HG02884 (cell line): ENCODE results near the gene IPCEF1.
"Not testable (repeated sequence)": the region's sequence is repeated elsewhere in the genome, so short reads cannot be mapped to it uniquely, and the experiment has no call there.

ENCODE experiments used
- ATAC-seq: cut with Tn5 transposase; IDR thresholded peaks from one replicate; pipeline ENCODE4 v1.9.1; 2021; ENCODE audit warnings: mild to moderate bottlenecking, moderate library complexity; ENCODE audit not compliant: unreplicated experiment

IPCEF1 gene

DNA sequence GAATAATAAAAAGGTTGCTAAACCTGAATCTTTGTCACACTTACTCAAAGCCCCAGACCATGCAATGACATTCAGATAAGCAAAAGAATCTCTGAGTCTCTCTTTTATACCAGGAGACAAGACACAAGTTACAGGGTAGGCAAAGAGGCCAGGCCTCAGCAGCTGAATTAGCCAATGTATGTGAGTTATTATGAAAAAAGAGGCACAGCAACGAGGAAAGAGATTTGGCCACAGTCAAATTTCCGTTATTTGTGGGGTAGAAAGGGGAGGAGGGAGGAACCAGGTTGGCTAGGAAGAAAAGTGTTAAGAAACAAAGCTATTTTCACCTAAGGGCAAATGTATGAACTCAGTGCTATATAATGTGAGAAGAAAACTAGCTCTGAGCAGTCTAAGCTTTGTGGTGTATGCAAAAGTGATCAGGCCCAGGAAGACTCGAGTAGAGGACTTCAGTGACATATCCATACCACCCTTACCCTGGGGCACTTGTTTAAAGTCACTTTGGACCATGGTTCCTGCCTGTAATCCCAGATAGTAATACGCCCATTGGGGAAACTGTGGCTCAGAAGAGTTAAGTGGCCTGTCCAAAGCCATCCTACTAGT is 19.1 kb downstream of the IPCEF1 start:
- no peak for ATAC-seq

DNA sequence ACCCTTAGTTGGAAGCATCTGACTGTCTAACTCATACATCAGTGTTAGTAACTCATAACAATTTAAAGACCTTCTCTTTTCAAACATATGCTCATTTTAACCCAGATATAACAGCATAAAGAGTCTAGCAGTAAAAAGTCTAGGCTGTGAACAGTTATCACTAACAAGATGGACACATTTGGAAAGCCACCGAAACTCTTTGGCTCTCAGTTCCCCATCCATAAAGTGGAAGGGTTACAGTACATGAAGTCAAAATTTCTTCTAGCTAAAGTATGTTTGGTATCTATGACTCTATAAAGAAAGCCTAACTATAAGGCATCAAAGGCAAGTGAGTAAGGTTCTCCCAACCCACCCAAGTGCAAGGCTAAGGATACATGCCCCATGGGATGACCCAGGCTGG is 22.5 kb downstream of the IPCEF1 start:
- peak; percentile 53 for ATAC-seq

DNA sequence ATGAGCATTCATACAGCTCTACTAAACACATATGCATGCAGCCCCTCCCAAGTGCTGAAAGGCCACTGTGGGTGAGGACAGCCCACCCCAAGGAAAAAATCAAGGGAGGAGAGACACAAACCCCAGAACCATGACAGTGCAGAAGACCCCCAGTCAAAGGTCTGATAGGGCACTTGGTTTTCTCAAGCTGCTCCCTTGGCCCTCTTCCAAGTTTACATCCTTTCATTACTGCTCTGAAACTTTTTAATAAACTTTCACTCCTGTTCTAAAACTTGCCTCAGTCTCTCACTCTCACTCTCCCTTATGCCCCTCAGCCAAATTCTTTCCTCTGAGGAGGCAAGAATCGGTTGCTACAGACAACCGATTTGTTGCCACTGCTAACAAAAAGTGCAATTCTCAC is 24.9 kb downstream of the IPCEF1 start:
- ATAC-seq, result no peak

DNA sequence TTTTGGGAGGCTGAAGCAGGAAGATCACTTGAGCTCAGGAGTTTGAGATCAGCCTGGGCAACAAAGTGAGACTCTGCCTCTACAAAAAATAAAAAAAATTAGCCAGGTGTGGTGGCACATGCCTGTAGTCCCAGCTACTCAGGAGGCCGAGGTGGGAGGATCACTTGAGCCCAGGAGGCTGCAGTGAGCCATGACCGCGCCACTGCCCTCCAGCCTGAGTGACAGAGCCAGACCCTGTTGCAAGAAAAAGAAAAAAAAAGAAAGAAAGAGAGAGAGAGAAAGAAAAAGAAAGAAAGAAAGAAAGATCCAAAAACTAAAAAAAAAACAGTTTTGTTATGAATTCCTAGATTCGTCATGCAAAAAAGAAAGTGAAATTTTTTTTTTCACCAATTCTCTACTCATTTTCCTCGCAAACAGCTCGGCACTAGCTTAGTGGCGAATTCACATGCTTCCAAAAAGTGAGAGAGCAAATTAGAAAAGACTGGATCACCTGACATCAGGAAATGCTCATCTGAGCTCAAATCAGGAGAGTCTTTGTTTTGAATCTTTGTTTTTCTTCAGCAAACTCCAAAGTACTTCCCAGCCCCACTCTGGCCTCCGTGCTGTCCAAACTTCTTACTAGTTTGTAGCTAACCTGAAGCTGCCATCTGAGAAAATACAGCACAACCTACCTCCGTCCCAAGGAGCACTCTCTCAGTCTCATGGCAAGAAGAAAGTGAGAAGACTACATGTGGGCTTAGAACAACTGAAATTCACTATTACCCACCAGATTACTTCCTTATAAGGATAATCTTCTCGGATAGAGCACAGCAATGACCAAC is 27.0 kb downstream of the IPCEF1 start:
- no peak for ATAC-seq

DNA sequence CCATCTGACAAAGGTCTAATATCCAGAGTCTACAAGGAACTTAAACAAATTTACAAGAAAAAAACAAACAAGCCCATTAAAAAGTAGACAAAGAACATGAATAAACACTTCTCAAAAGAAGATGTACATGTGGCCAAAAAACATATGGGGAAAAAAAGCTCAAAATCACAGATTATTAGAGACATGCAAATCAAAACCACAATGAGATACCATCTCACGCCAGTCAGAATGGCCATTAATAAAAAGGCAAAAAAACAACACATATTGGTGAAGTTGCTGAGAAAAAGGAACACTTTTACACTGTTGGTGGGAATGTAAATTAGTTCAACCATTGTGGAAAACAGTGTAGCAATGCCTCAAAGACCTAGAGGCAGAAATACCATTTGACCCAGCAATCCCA is 29.3 kb downstream of the IPCEF1 start:
- not testable (repeated sequence) for ATAC-seq

DNA sequence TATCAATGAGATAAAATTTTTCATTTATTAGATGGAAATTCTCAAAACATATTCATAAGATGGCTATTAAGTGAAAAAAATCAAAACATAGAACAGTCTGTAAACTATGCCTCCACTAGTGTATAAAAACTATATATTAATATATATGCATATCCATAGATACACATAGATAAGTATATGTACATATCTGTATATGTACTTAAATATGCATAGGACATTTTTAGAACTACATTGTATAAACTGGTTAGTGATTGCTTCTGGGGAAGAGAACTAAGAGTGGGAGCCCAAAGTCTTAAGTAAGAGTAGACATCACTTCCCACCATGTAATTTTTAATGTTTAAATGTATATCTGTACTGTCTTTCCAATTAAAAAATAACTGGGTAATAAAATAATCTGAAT is 31.5 kb downstream of the IPCEF1 start:
- ATAC-seq, result no peak

DNA sequence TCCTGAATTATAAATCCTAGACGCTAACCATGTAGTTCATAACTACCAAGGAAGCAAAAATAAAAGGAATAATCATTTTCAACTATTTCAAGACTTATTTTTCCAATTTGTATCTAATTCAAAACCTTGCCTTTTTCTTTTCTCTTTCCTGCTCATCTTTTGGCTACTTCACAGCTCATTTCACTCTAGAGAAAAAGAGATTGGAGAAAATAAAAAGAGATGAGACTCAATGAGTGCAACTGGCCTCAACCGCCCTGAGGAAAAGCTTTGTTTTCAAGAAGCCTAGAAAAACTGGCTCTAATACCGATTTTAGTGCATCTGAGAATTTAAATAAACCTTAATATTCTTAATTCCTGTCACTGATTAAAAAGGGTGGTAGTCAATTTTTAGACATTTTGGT is 36.4 kb downstream of the IPCEF1 start:
- no peak for ATAC-seq

DNA sequence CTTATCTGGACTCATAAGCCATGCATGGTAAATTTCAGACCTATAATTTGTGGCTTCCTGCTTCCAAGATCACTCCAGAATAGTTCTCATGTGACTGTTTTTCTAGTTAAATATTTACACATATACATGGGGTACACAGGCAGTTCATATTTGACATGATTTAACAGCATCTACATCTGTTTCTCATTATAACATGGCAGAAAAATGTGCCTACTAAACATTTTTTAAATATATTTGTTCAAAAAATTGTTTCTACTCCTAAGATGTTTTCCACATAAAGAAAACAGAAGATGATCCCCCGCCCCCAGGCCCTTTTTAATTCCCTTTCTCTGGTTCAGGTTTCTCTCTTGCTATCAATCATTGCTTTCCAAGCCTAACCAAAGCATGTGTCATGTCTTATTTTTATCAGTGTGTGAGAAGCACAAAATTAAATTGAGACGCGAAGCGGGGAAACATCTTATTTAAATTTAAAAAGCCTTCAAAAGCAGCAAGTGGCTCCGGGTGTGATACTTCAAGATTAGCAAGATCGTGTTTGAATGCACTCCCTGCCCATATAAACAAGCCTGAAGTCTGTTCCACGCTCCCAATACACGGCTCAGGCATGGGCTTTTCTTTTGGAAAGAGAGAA is 37.3 kb downstream of the IPCEF1 start:
- no peak for ATAC-seq

DNA sequence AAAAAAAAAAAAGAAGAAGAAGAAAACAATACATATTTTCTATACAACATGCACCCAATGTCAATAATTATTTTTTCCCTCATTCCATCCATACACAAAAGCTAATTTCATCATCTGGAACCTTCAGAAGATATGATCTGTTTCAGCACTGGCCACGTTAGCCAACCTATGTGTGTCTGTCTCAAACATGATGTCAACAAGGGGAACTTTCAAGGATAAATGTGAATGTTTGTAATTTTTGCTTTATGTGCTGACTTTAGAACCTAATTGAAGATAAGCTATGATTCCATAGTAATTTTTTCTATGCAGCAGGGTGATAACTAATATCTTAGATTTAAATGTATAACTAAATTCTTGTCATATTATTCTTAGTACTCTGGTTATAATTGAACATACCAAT is 37.9 kb downstream of the IPCEF1 start:
- no peak for ATAC-seq

DNA sequence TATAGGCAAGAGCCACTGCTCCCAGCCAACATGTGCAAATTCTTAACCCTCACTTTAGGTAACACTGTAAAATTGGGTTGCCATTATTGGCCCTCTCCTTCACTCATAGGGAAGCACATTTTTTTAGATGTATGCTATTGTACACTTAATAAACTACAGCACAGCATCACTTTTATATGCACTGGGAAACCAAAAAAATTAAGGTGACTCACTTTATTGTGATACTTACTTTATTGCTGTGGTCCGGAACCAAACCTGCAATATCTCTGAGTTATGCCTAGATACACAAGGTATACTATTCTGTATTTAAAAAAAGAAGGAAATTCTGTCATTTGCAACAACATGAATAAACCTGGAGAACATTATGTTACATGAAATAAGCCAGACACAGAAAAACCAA is 40.5 kb downstream of the IPCEF1 start:
- ATAC-seq, result no peak

DNA sequence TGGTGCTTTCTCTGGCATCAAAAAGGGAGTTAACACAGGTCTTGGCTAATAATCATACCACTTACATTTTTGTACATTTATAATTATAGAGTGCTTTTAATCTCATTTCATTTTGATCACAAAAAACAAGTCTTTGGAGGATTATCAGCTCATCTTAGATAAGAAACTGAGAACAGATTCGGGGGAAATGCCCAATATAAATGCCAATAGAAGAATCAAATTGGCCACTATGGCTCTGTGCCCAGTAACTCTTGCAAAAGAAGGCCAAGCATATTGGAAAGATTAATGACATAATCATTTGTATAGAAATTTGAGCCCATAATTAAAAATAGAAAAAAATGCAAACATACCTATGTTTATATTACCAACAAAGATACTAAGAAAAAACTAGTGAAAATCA is 42.5 kb downstream of the IPCEF1 start:
- ATAC-seq, result no peak

DNA sequence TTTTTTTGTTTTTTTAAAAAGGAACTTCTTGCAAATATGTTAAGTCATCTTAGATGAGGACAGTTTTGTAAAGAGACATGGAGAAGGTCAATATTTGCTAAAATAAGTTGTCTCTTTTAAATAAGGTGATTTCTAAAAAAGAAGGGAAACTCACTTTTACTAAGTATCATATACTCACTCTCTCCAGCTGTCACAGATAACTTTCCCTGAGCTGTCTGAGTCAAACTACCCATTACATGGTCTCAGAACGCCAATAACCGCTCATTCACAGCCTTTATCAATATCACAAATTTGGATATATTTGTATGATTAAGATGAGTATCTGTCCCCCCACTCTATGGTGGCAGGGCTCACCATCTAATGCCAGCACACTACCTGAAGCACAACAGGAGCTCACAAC is 47.6 kb downstream of the IPCEF1 start:
- no peak for ATAC-seq

DNA sequence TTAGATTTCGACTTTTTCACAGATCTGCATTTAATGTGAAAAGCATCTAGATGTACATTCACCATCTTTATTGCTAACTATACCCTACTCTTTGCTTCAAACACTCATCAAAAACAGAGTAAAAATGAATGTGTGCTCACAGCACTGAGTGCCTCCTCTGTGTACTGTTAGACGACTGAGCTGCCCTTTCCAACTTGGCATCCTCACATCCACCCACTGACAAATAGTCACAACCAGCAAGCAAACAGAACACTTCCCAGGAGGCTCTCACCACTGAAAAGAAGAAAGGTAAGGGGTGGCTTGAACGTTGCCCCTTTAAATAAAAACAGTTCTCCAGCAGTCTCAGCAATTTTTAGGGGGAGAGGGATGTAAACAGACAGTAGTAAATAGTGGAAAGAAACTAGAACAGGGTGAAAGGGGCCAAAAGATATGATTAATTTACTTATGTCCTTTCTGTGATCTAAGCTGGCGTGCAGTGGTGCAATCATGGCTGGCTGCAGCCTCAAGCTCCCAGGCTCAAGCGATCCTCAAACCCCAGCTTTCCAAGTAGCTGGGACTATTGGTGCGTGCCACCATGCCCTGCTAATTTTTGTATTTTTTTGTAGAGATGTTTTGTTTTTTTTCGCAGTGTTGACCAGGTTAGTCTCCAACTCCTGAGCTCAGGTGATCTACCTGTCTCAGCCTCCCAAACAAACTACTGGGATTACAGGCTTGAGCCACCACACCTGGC is 48.7 kb downstream of the IPCEF1 start:
- no peak for ATAC-seq

DNA sequence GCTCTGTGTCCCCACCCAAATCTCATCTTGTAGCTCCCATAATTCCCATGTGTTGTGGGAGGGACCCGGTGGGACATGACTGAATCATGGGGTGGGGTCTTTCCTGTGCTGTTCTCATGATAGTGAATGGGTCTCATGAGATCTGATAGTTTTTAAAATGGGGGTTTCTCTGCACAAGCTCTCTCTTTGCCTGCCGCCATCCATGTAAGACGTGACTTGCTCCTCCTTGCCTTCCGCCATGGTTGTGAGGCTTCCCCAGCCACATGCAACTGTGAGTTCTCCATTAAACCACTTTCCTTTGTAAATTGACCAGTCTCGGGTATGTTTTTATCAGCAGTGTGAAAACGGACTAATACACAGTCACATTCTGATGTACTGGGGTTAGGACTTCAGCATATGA is 49.5 kb downstream of the IPCEF1 start:
- ATAC-seq, result not testable (repeated sequence)

DNA sequence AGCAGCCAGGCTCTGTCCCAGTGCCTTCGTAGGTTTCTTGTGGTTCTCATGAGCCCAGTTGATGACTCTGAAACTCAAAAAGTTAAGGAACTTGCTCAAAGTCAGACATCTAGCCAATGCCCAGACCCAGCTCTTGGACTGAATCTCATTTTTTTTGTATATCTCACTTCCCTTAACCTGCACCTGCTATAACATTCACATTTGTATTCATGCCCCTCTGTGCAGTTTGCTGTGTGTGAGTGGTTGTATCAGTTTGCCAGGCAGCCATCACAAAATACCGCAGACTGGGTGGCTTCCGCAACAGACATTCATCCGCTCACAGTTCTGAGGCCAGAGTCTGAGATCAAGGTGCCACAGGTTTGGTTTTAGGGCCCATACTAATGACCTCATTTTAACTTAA is 49.9 kb downstream of the IPCEF1 start:
- ATAC-seq, result peak; percentile 32

DNA sequence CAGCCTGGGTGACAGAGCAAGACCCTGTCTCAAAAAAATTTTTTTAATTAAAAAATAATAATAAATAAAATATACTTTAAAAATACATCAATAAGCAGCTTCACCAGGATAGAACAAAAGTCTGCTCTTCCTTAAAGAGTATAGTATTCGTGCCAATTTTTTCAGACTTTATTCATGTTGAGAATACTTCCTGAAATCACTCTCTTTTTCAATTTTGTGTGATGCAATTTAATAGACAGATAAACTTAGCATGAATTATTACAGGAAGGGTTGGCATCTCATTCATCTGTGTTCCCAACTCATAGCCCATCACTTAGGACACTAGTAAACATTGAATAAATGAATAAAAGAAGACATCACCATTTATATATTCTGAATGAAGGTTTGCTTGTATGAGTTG is 52.4 kb downstream of the IPCEF1 start:
- ATAC-seq, result no peak

DNA sequence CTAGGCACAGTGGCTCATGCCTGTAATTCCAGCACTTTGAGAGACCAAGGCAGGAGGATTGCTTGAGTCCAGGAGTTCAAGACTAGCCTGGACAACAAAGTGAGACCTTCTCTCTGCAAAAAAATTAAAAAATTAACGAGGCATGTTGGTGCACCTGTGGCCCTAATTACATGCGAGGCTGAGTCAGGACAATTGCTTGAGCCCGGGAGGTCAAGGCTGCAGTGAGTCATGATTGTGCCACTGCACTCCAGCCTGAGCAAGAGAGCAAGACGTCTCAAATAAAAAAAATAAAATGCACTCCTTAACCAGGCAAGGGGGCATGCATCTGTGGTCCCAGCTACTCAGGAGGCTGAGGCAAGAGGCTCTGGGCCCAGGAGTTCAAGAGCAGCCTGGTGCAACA is 53.0 kb downstream of the IPCEF1 start:
- ATAC-seq, result not testable (repeated sequence)

DNA sequence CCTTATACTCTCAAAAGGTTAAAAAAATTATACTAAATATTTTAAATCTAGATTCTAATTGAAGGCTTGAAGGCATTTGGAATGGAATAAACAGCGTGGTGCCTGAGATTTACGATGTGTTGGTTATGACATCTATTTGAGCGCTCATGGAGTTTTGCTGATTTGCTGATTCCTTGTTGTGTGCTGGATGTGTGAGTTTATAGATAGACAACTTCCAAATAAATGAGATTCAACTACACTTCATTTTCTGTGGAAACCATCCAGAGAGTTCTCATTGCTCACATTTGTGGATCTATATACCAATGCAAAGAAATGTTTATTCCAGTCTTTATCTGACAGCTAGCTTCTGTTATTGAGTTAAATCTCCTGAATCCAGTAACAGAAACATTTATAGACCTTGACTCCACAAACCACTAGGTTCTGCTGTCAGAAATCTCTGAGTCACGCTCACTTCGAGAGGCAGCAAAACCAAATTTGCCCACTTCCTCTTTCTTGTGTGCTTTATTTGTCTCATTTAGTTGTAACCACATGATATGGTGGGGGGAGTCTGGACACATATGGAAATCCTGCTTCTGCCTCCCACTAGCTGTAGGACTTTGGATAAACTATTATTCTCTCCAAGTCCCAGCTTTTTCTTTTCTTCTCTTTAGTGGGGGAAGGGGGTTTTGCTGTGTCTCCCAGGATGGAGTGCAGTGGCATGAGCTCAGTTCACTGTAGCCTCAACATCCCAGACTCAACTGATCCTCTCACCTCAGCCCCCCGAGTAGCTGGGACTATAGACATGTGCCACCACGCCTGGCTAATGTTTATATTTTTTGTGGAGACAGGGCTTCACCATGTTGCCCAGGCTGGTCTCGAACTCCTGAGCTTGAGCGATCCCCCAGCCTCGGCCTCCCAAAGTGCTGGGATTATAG is 54.5 kb downstream of the IPCEF1 start:
- ATAC-seq, result peak; percentile 94

DNA sequence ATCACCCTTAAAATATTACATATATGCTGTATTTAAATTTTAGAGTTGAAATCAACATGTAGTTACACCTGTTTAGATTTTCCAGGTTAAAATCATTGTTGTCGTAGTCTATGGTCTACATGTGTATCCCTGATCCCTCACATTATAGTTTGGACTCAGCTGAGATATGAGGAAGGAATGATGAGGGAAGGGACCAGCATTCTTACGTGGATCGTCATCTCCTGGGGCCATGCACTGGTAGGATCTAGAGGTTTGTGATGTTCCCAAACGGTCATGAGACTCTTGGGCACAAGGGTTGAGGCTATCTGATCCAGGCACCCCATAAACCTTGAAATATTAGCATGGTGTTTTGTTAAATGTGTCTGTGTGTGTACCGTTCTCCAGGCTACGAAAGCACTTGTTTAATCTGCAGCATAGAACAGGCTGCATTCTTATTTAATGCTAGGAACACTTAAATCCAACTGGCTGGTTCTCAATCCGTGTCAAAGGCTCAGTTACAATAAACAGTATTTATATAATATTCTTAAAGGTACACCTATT is 55.4 kb downstream of the IPCEF1 start:
- no peak for ATAC-seq

DNA sequence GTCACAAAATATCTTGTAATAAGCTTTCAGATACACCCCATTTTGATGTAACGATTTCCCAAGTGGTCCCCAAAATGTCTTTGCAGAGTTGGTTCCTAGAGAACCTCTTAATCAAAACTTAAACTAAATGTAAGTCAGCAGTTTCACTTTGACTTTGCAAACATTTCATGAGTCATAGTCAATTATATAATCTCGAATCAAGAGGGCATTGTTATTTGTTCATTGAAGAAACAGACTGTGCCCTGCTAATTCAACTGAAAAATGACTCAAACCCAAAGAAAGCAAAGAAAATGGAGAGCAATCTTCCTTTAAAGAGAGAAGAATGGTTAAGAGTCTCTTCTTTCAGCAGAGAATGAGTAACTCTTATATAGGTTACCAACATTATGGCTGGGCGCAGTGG is 58.3 kb downstream of the IPCEF1 start:
- ATAC-seq, result peak; percentile 40
